Stimulated activated CD4-positive, alpha-beta T cell treated with anti-CD3 and anti-CD28 coated beads, Interleukin-1b, Interleukin-23, amount 100 ng/mL, for 48 hours (primary cell): ENCODE data around the gene IGFBP5.

Experiments used
- DNase-seq: peaks from one replicate; pipeline ENCODE4 v3.0.0-alpha.2; 2020

IGFBP5 gene

DNA sequence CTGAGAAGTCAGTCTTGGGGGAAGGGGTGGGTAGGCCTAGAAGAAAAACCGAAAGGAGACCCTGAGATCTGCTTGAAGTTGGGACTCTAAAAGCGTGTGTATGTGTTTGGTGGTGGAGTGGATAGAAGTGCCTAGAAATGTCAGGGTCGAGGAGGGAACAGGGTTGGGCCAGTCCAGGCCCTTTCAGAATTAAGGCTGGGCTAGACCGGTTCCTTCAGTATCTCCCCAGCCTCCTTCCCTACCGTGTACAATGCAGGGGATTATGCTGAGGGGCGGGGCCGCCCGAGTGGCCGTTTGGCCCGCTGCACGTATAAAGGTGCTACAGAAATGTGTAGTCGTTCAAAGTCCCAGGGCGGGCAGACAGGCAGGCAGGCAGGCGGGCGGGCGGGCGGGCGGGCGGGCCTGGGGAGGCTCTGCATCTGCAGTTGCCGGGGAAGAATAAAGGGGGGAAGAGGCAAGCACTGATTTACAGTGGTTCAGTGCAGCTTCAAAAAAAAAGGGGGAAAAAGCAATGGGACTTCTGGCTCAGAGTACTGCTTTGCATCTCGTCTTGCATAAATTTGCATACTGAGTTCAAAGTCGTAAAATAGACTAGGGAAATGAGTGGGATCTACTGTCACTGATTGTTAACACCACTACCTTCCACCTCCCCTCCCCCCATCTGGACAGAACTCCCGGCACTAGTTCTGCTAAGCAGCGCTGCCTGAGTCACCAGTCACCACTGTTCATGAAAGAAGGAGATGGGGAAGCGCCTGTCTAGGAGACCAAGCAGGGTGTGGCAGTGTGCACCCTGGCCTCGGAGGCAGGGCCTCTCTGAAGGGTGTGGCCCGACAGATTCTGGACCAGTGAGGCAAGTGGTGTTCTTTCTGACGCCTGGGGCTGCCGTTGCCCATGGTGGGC is 58.5 kb downstream of the IGFBP5 start:
- DNase-seq, result no peak

DNA sequence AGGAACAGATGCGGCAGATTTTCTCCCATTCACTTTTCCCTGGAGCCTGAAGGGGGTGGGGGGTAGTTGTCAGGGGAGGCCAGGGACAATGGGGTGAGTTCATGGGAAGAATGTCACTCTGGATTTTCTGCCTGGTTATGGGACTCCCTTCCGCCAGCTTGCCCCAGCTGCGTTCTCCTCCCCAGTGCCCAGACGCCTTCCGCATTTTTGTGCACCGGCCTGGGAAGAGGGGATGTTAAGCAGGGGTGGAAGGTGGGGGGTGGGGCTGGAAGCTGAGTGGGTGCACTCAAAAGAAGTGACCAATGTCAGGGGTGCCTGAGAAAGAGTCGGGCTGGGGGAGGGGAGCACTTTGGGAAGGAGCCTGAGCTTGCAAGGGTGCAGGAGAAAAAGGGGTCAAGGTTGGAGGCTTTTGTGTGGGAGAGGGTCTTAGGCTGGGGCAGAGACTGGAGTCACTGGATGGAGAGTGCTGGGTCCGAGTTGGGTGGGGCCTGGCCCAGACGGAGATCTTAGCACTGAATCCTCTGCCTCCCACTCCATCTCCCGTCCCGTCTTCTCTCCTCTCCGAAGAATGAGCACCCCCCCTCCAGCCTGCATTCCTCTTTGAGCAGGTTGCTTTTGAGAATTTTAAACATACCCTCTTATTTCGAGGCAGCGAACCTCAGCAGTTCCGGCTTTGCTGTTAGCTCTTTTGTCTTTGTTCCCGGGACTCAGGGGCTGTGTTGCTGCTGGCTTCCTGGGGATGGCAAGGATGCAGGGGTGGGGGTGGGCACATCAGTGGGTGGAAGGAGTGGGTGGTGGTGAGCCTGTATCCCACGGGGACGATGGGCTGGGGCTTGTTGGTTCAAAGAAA is 59.4 kb downstream of the IGFBP5 start:
- no peak for DNase-seq

DNA sequence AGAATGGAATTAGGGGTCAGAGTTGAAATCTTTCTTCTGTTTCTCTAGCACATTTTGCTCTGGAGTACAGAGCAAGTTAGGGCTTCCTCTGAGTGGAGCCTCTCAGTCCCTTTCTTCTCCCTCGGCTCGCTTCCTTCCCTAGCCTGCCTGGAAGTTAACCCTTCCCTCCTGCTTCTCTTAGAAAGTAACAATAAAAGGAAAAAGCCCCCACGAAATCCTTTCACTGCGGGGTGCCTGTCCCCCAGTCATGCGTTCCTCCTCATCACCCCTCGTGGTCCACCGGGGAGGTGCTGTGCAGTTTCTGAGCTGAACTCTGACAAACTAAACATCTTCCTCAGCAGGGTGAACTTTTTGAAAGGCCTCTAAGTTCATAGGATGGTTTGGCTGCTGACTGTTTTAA is 60.2 kb downstream of the IGFBP5 start:
- no peak for DNase-seq

DNA sequence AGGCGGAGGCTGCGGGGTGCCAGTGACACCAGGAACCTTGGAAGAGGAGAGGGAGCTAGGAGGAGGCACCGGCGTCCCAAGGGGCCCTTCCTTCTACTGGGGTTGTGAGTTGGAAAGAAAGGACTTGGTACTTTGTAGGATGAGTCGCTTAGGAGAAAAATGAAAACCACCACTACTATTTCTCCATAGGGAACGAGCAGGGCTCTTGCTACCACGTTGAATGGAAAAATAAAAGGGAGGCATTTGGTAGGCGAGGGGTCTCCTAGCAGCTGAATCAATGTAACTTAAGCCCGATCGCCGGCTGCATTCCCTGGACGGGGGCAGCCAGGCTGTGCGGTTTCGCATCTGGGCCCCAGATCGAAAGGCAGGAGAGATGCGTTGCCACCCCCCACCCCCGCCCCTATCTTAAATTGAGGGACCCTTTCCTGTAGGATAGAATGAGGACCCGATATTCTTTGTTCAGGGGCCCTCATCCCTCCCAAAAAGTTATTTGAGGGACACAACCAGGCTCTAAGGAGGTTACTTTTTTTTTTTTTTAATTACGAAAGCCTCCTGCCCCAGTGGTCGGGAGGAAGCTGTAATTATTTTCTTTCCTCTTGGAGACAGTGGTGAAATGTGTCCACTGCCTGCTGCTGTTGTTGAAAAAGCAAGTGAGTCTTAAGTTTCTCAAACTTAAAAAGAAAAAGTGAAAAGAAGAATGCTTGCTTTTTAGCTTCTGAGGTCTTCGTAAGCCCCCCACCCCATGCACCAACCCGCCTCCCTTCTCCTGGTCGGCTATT is 60.8 kb downstream of the IGFBP5 start:
- no peak for DNase-seq

DNA sequence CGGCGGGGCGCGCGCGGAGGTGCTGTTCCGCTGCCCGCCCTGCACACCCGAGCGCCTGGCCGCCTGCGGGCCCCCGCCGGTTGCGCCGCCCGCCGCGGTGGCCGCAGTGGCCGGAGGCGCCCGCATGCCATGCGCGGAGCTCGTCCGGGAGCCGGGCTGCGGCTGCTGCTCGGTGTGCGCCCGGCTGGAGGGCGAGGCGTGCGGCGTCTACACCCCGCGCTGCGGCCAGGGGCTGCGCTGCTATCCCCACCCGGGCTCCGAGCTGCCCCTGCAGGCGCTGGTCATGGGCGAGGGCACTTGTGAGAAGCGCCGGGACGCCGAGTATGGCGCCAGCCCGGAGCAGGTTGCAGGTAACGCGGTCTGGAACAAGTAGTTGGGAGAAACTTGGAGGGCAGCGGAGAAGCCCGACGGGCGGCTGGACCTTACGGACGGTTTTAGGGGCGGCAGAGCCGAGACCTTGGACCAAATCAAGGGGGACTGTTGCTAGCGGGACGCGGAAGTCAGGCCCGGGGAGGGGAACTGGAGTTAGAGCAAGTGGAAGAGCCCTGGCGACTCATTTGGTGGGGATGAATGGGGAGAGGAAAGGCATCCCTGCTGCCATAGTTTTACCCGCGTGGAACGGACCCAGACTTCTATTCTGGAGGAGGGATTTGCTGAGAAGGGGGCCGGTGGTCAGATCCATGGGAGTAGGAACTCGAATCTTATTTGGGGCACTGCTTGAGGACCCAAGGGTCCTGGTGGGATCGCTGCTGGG is 61.6 kb downstream of the IGFBP5 start:
- no peak for DNase-seq

DNA sequence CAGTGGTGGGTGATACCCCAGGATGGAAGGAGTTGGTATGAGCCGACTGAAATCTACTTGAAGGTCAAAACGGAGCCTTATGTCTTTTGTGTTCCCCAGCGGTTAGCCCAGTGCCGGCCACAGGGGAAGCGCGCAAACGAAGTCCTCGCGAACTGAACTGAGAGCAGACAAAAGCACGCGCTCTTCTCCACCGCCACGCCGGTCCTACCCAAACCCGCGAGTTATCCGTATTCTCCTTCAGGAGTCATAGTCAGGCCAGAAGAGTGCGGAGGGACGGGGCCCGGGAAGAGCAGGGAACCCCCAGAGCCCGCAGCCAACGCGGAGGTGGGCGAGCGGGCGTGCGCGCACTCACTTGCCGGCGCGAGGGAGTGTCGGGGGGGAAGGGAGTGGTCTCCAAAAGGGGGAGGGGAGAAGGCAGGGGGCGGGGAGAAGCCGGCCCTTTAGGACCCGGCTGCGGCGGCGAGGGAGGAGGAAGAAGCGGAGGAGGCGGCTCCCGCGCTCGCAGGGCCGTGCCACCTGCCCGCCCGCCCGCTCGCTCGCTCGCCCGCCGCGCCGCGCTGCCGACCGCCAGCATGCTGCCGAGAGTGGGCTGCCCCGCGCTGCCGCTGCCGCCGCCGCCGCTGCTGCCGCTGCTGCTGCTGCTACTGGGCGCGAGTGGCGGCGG is 62.3 kb downstream of the IGFBP5 start, which contains the start of gene IGFBP2:
IGFBP2 (plus strand) TSS at position 469 of the 664 bp plus-strand sequence; CDS start at position 573, 104 bp downstream.
- DNase-seq, result peak; percentile 31

DNA sequence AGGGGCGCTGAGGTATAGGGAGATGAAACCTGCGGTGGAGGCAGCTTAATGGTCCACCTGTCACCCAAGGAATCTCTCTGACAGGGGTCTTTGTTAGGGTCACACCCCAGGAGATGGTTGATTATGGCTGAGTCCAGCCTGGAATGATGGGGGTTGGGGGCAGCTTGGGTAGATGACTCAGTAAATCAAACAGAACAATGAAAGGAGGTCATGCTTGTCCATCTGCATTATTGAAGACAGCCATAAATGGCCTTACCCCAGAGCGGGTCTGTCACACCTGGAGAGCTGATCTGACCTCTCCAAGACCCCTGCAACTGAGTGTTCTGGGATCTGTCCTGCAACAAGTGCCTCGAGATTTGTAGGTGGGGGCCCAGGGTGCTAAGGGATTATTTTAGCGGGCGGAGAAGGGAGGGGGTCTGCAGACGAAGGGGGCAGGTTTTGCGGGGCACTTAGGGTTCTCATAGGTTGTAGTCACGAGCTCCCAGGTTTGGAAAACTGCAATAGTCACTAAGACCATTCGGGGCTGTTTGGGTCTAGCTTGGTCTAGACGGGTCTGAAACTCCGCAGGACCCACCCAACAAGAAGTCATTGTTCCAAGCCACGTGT is 62.9 kb downstream of the IGFBP5 start:
- no peak for DNase-seq

DNA sequence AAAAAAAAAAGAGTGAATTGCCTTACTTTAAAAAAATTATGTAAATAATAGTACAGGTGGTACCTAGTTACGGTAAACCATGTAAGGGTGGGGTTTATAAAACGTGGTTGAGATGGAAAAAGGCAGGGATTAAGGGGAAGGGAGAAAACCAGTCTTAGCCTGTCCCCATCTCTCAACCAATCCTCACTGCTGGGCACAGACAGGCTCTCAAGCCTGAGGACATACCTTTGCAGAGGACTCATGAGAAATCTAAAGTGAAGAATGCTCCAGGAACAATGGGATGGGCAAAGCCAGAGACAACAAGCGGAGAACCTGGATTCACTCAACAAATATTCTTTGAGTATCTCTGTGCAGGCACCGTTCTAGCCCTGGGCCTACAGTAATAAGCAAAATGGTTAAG is 65.6 kb downstream of the IGFBP5 start:
- no peak for DNase-seq

DNA sequence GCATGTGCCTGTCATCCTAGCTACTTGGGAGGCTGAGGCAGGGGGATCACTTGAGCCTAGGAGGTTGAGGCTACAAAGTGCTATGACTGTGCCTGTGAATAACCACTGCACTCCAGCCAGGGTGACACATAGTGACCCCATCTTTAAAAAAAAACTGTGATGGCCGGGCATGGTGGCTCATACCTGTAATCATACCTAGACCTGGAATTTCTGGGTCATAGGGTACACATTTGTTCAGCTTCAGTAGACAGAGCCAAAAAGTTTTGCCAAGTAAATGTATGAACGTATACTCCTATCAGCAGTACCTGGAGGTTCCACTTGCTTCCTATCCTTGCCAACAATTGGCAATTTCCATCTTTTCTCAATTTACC is 68.5 kb downstream of the IGFBP5 start:
- DNase-seq, result no peak

DNA sequence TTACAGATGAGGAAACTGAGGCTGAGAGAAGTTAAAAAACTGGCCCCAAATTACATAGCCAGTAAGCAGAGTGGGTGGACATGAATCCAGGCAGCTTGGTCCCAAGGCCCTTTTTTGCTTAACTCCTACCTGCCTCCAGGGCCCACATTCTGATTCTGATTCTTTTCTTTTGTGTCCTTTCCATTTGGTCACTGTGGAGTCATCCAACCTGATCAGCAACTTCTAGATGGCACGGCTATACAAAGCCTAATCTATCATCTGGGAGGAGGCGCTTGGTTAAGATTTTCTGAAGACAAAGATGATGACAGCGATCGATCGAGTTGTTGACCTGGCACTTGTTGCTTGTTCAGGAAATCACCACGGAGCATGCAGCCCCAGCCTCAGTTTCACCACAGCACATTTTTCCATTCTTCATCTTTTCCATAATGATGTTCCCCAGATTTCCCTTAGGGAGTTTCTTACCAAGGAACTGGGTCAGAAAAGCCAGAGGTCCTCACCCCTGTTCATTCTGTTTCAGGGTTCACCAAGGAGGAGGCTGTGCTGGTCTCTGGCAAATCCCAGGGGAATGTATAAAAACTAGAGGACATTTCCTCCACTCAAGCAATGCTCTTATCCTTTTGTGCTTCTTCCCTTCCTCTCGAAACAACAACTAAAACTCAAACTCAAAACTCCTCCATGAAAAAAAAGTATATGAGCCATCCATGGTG is 69.0 kb downstream of the IGFBP5 start:
- no peak for DNase-seq

DNA sequence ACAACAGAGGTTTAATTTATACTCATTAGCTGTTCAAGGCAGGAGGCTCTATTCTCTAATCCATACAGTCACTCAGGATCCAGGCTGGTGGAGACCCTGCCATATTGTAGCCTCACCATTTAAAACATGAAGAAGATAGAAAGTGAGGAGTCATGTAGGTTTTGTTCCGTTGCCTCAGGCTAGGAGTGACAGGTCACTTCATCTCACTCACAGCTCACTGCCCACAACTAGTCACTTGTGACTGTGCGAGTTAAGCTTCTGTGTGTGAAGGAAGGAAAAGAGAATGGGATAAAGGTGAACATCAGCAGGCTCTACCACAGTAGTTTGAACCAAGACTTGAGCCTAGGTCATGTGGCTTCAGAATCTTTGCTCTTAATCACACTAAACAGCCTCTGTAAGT is 71.1 kb downstream of the IGFBP5 start:
- no peak for DNase-seq

DNA sequence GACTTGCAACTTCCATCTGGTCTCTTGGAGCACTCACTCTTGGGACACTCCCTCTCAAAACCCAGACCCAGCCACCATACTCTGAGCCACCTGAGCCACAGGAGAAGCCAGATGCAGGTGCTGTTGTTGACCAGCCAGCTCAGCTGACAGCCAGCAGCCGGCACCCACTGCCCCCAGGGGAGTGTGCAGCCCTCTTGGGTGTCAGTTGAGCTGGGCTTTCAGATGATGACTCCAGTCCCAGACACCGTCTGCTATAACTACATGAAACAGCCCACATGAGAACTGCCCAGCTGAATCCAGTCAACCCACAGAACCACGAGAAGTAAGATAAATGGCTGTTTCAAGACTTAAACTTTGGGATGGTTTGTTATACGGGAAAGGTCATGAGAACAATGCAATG is 72.8 kb downstream of the IGFBP5 start:
- no peak for DNase-seq
